Stimulated activated CD8-positive, alpha-beta memory T cell treated with anti-CD3 and anti-CD28 coated beads, Interleukin-12 subunit alpha, Interleukin-12 subunit beta, amount 100 ng/mL, for 1 hour (primary cell): ENCODE data around the gene USP6NL.
A peak's percentile ranks its signal among the peaks of the same experiment; 100 is the strongest.

Source experiments
- DNase-seq: peaks from one replicate; pipeline ENCODE4 v3.0.0-alpha.2; 2020; ENCODE audit warnings: low read depth

Gene USP6NL

DNA sequence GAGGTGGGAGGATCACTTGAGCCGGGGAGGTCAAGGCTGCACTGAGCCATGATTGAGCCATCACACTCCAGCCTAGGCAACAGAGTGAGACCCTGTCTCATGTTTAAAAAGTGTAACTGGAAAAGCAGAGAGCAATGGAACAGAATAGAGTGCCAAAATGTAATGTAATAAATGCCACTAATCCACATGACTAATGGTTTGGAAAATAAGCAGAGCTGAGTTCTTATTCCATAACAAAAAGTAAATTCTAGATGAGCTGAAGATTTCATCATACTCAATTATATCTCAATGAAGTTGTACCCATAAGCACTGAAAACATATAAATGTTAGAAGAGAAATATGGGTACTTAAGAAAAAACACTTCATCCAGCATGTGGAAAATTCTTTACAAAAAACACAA is 132.6 kb downstream of the USP6NL start:
- no peak for DNase-seq

DNA sequence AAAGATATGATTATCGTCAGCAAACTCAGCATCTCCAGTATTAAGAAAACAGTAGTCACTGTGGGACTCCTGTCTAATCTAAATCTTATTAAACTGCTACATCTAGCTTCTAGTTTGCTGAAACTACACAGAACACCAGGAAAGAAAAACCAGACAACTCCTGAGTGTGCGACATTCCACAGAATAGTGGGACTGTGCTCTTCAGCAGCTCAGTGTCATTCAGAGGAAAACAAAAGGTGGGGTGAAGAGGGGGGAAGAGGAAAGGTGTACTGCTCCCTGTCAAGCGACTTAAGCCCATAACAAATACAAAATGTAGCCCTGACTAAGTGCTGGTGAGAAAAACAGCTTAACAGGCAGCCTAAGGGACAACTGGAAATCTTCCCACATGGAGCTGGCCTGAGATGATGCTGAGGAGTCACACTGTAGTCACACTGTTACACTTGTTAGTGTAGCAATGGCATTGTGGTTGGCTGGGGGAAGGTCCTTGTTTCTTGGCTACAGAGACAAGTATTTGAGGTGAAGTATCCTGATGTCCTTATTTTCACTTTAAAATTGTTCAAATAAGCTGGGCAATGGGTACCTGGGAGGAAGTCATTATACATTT is 135.5 kb downstream of the USP6NL start:
- DNase-seq = no peak

DNA sequence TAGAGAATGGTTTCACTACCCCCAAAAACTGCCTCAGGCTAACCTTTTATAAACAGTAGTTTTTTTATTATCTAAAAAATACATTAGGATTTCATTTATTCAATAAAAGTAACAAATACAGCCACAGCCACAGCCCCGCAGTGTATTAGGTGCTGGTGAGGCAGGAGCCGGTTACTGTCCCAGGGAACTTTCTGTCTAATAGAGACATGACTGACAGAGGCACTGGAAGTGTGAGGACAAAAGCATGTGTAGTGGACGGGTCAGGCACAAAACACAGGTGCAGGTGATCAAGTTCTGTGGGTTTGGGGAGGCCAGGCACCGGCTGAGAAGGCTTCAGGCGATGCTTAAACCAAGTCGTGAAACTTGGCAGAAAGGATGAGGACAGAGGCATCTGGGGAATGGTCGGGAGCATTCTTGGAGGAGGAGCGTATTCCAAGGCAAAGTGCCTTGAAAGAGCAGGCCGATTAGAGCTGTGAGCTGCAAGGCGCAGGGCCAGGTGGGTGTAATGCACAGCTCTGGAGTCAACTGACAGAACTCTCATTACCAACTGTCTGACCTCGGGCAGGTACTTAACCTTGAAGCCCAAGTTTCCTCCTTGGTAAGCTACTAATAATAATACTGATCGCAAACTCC is 138.2 kb downstream of the USP6NL start:
- no peak for DNase-seq

DNA sequence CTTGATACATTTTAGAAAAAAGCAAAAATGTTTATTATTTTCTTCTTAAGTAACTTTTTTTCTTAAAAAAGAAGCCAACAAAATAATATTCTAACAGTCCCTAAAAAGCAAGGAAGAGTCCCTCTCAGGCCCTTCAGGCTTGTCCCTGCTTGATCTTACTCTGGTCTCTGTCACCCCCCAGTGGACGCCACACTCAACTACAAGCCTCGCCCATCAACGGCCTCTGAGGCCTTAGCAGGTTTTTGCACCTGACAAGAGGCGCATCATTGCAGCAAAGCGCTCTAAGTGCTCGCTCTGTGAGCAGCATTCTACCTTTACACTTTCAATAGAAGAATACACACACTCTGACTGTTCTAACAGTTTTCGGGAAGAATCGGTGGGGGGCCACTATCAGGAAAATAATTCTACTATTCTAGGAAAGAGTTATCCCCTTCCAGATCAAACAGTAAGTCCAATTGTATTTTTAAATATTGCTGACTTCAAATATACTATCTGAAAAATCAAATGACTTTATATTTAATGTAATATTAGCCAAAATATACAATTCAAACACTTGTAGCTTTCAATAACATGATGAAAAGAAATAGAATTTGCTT is 139.2 kb downstream of the USP6NL start:
- peak; percentile 59 for DNase-seq

DNA sequence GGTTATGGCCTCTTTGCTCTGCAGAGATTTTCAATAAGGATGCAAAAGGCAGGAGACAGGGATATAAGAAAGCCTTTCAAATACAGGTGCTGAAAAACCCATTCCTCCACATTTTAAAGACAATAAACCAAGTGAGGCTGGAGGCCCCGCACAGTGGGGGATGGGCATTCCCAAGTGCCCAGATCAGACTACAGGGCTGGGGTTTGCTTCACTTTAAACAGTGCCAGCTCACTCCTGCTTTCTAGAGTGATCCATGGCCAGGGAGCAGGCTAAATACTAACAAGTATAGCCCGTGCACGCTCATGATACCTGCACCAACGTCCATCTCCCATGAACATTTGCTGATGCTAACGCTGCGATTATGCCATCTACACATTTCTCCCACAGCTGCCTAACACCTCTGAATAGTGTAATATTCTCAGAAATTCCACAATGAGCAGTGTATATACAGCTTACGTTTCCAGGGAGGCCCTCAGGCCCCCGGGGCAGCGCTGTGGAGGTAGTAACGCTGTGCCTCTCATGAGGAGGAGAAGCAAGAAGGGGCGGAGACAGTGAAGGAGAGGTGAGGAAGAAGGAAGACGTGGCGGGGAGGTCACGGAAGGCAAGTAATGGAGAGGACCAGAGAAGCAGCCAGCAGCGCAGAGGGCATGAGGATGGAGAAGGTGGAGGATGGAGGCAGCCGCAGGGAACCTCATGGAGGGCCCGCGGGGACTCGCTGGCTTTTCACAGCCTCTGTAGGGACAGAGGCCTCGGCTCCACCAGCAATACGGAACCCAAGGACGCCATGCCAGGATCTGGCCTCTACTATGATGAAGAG is 141.7 kb downstream of the USP6NL start:
- no peak for DNase-seq

DNA sequence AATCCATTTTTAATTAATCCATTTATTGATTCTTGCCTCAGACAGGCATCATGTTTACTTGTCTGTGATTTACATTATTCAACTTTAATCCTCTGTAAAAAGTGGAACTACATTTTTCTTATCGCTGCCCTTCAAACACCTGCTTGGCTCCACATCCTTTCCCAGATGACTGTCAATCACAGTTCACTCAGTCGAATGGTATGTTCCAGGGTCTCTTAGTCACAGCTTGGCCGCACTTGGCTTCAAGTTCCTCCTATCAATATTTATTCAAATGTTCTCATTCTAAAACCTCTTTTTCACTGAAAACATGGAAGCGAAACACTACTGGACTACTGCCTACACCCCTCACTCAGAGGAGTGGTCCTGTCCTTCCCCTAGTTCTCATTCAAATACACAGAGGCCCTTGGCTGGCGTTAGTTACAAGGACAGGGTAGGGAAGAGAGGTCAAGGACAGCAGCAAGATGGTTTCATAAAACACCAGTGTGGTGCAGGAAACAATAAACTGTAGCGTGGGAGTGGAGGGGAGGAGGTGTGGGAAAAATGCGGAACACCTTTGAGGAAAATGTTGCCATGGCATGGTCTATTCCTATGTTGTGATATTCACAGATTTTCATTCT is 143.2 kb downstream of the USP6NL start:
- DNase-seq = no peak

DNA sequence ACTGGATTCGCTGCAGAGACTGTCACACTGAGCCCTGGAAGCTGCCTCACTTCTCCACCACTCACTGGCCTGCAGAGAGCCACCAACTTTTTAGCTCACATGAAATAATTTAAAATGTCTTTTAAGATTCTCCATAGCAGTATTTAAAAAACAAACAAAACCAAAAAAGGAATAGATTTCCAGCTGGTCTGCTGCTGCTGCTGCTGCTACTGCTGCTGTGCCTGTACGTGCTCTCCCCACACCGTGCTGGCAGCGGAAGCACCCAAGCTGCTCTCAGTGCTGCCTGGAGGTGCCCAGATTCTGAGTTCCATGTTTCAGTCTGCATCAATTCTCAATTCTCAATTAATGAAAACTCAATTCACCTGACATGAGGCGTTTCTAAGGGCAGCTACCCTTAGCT is 146.0 kb downstream of the USP6NL start:
- DNase-seq = no peak

DNA sequence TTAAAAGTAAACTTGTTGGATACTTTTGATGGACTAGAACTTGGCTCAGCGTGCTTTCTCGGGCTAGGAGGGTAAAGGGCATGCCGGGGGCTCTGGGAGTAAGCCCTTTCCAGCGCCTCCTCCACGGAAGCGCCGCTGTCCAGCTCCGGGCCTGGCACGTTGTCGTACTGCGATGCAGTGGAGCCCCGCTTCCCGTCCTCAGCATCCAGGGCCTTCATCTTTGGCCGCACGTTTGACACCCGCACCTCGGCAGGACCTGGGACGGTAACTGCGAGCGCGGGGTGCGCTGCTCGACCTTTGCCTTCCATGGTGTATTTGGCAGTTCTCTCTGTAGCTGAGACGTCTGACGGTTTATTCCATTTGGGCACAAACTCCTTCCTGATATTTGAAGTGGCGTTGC is 148.3 kb downstream of the USP6NL start:
- DNase-seq = no peak

DNA sequence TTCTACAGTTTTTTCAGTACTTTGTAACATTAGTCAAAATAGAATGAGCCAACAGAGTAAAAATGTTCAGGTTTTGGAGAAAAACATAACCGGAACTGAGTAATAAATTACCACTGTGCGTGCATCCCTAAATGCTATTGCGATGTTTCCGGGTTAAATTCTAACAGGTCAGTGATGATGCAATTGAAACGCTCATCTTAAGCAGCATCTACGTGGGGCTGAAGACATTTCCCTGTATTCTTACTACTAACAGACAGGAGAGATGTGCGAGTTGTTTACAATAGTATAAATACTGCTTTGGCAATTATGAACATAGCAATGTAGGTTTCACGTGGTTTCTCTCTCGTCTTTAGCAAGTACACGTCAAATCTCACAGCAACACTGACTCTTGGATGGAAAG is 149.4 kb downstream of the USP6NL start:
- DNase-seq = no peak

DNA sequence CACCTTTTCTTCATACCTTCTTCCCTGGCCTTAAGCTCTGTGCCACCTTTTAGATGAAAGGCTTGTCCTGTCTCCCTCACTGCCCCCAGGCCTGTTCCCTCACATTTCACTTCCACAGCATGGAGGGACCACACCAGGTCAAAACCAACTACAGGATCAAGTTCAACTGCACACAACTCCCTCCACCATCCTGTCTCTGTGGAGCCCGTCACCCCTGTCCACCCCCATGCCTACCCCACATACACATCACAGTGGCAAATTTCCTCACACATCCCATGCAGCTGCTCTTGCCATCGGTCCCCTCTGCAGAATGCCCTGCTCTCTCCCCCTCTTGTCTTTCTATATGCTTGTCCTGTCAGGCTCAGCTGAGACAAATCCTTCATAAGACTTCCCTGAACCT is 154.1 kb downstream of the USP6NL start:
- no peak for DNase-seq

DNA sequence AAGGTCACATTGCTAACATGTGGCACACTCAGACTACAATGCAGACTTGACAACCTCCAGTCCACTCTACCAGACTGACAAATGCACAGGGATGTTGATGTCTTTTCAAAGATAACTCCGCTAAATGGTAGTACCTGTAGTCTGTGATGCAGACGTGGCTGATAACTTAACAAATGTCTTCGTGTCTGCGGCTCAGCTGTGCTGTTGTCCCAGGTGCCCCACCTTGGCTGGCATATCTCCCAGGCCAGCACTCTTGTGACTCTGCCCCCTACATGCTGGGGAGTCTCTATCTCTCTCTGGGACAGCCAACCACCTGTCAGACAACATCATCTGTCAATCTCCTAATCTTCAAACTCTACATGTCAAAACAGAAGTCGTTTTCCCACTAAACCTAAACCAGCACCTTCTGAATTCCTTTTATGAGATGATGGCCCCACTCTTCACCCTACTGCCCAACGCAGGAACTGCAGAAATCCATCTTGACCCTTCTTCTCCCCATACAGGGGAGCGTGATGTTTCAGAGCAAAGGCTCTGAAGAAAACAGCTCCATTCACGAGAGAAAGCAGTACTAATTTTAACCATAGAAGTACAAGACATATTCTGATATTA is 156.4 kb downstream of the USP6NL start:
- no peak for DNase-seq

DNA sequence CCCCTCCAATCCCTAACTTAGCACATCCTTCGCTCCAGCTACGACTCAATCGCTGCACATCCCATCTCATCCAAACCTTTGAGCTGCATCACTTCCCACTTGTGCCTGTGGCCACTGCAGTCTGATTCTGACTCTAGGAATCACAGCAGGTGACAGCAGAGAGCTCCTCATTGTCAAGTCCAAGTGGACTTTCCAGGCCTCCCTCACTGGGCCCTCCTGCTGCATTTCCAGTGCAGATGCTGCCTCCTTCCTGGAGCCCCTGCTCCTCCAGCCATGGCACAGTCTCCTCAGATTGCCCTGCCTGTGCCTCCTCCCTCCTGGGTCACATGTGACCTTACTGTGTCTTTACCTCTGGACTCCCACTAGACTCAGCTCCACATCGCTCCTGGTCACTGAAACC is 157.3 kb downstream of the USP6NL start:
- DNase-seq = no peak

DNA sequence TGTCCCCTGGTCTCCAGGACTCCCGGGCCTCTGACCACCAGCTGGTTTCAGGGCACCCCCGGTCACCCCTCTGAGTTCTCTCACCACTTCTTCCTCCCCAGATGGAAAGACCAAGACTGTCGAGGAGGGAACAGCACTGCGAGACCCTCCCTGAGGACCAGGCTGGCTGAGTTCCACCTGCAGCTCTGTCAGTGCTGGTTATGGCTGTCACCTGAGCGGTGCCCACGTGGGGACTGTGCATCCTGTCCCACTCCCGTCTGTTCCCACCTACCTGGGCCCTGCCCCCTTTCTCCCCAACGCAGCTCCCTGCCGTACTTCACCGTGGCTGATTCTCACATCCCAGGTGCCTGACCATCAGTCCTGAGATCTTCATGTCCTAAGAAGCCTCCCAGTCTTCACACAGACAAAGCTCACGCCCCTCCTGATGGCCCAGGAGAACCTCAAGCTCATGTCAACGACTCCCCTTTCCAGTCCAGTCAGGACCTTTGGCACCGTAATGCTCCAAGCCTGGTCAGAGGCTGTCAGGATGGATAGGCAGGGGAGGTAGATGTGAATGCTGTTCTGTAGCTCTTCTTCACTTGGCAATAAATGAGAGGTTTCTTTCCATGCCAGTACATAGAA is 159.7 kb downstream of the USP6NL start:
- no peak for DNase-seq

DNA sequence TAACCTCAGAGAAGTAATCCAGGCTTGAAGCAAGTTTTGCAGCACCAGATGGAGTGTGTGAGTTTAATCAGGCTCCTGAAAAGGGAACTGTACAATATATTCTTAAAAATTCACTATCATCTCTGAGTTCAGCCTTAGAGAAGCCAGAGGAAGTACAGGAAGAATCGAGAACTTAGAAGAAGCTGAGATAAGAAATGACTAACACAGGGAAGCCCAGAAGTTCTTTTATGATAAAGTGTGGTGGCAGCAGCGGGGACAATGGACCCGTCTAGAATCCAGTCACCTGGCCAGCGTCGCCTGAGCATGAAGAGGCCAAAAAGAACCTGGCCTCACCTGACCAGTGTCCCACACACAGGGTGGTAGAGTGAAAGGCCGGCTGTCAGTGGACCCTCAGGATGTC is 161.0 kb downstream of the USP6NL start:
- no peak for DNase-seq

DNA sequence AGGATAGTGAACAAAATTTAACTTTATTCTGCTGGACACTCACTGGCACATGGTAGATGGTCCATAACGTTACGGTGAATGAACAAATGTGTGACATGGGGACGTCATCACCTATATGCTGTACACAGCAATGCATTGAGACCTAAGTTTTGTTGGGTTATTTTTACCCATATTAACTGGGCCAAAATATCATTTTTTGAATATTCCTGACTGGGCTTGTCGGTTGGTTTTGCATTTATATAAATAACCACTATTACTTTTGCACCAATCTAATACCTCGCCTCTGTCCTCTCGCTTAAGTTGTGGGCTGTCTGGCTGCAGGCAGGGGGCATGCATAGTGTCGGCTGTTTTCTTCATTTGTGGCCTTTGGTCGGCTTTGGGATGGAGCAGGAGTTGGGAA is 161.7 kb downstream of the USP6NL start:
- DNase-seq = no peak

DNA sequence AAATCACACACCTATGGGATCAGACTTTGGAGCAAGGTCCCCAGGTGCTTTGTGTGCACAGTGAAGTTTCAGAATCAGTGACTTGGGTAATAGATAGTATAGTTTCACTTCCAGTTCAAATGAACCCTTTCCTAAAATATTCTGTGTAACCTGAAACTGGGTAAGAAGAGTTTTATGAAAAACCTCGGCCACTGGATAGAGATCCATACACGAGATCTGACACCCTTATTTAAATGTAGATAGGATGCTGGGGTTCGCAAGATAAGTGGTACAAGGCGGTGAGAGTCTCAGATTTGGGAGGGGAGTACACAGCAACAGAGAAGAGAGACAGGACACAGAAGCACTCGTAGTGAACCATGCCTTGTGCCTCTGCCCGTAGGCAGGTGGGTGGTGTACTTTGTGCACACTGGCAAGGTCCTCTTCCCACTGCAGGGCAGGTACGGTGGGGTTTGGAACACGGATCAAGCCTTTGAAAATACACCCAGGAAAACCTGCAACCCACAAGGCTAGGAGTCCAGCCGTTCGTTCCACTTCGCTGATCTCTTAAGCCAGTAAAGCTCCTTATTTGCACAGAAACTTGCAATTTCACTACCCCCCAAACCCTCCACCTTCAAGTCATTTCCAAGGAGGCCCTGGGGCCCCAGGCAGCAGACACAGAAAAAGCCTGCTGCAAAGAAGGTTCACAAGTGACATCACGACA is 162.8 kb downstream of the USP6NL start:
- no peak for DNase-seq

DNA sequence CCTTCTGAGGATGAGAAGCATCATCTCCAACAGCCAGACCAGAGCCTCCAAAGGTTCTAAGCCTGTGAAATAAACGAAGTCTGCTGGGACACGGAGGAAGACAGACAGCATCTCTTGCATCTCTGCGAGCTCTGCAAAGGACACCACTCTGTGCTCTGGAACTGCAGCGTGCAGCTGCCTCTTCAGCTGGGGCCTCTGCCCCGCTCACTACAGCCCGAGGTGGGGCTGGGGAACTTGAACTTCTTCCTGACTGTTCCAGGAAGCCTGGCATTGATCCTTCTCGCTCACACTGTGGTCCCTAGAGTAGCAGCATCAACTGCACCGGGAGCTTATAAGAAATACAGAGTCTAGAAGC is 163.3 kb downstream of the USP6NL start:
- DNase-seq = no peak

DNA sequence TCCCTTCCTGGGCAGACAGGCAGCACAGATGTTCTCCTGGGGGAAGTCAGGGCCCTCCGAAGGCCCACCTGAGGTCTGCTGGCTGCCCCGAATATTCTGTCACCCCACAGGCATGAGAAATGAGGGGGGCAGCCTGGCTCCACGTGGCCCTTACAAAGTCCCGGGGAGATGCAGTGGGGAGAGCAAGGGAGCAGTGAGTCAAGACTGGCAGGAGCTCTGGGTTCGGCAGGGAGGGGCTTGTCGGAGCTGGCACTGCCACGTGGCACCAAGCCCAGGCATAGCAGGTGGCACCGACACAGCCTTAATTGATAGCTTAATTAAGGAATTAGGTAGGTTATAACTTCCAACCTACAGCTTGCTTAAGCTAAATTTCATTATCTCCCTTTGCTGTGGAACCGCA is 163.9 kb downstream of the USP6NL start:
- DNase-seq = no peak

DNA sequence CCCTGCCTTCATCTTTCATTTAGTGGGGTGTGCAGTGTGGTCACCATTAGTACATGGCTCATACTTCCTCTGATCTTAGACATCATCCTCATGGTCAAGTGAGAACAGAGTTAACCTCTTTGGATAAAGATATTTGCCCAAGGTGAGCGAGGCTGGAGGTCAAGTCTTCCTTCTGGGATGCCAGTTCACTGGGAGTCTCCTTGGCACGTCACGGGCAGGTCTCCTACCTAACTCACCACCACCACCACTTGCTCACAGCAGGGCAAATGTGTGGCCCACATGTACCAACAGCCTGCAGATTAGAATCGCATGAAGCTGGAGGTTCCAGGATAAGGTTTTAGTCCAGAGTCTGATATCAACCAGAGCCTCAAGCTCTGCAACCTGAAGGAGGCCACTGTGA is 164.6 kb downstream of the USP6NL start:
- DNase-seq = no peak

DNA sequence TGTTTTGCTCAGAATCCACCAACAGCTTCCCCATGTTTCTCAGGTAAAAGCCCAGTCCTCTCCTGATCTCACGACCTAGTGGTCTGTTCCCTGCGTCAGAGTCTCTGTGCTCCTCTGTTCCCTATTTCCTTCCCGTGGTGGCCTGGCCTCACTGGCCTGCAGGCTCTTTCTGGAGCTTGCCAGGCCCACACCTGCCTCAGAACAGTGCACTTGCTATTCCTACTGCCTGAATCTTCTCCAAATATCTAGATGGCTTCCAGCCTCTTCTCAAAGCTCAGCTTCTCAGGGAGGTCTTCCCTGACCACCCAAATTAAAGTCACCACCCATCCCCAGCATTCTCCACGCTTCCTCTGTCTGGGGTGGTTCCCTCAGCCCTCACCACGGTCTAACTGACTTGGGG is 165.3 kb downstream of the USP6NL start:
- no peak for DNase-seq

DNA sequence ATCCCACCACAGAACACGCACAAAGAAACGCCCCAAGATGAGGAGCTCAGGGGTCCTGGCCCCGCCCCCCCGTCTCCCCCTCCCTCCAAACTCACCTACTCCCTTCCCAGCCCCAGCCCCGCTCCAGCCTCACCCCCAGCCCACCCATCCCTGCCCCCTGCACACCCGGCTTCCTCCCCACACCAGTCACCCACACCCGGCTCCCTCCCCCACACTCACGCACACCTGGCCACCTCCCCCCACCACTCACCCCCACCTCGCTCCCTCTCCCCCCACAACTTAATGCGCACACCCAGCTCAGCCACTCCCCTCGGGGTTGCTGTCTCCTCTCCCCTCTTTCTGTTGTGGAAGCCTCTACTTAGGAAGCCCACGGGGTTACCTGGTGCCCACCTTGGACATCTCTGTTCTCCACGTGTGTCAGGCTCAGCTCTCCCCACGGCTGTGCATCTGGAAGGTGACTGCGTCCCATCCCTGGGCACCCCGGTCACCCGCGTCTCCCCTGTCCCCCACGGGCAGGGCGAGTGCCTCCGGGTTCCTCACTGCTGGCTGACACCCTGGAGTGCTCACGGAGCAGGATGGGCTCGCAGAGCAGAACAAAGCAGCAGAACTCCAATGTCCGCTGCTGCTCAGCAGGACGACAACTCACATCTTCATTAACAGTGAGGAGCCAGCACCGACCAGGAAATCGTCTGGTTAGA is 166.8 kb downstream of the USP6NL start:
- DNase-seq = no peak
